Measurements from ENCODE around the gene EDNRA. TPM values are rescaled to one million over a fixed set of nuclear protein-coding genes. Genes with fewer than 3 reads are reported as not detected.

Gene EDNRA
- total and polyA plus RNA-seq, 8 donors: 0.58 to 24.6 (median 4.1) TPM; not detected in 1

- no peaks in the 10 kb centered on the region for H3K9me3 ChIP-seq
- no peak for DNase-seq
- H3K4me1 ChIP-seq: peaks cover 0 to 15% (median 11%) of the 10 kb centered on the region in 4 donors
- TF ChIP-seq POLR2AphosphoS5 (IDR thresholded peaks at IDR 0.05) (no peak), CTCF (IDR thresholded peaks at IDR 0.05) (no peak), EP300 (IDR thresholded peaks at IDR 0.05) (no peak), POLR2A (IDR thresholded peaks at IDR 0.05) (no peak)
- peaks cover 0 to 17% (median 5%) of the 10 kb centered on the region in 3 donors for H3K27me3 ChIP-seq
- H3K36me3 ChIP-seq: no peaks in the 10 kb centered on the region
- intact Hi-C loops (cut with DNase I; ENCODE audit: low total_unique reads): no loop called here
- 69 to 79% (median 72%) methylated on average over 11 of the region's 11 CpGs for WGBS, 5 donors
- H3K4me3 ChIP-seq: peak overlapping the region; percentile 51 to 70 (median 60)
- H3K27ac ChIP-seq: peak overlapping the region in 4 of 5 donors; percentile 68 to 86 (median 82)
Measured at GRCh38 chr4:147480502-147480890, 401 bp upstream of the EDNRA start.

- Histone ChIP-seq H3K4me3 (peak overlapping the region; percentile 51 to 70 (median 60)), H3K27me3 (peaks cover 0 to 17% (median 5%) of the 10 kb centered on the region in 3 donors), H3K27ac (peak overlapping the region; percentile 61 to 86 (median 77)), H3K4me1 (peaks cover 0 to 15% (median 11%) of the 10 kb centered on the region in 4 donors), H3K9me3 (no peaks in the 10 kb centered on the region), H3K36me3 (no peaks in the 10 kb centered on the region)
- WGBS, 5 donors: 3 to 8% (median 5%) methylated on average over 13 of the region's 13 CpGs
- intact Hi-C loops (cut with DNase I; ENCODE audit: low total_unique reads): no loop called here
- TF ChIP-seq CTCF (IDR thresholded peaks at IDR 0.05): no peak
- no peak for TF ChIP-seq POLR2AphosphoS5 (IDR thresholded peaks at IDR 0.05)
- no peak for TF ChIP-seq POLR2A (IDR thresholded peaks at IDR 0.05)
- no peak for TF ChIP-seq EP300 (IDR thresholded peaks at IDR 0.05)
- peak in 1 of 2 donors; percentile 36 for DNase-seq
Measured at GRCh38 chr4:147481577-147482109, 746 bp downstream of the EDNRA start.

GRCh38 chr4:147482281-147482680 lies 1.4 kb downstream of the EDNRA start:
- no peak for DNase-seq
- Histone ChIP-seq H3K36me3 (no peaks in the 10 kb centered on the region), H3K27ac (peak overlapping the region in 4 of 5 donors; percentile 24 to 86 (median 82)), H3K4me1 (peaks cover 0 to 15% (median 11%) of the 10 kb centered on the region in 4 donors), H3K4me3 (peak overlapping the region; percentile 51 to 70 (median 60)), H3K27me3 (peaks cover 0 to 17% (median 5%) of the 10 kb centered on the region in 3 donors), H3K9me3 (no peaks in the 10 kb centered on the region)
- intact Hi-C loops (cut with DNase I; ENCODE audit: low total_unique reads): no loop called here
- WGBS, 5 donors: 43 to 84% (median 63%) methylated on average over 2 of the region's 2 CpGs
- TF ChIP-seq POLR2A (IDR thresholded peaks at IDR 0.05): no peak
- TF ChIP-seq CTCF (IDR thresholded peaks at IDR 0.05): no peak
- no peak for TF ChIP-seq POLR2AphosphoS5 (IDR thresholded peaks at IDR 0.05)
- TF ChIP-seq EP300 (IDR thresholded peaks at IDR 0.05): no peak

- H3K27me3 ChIP-seq: peaks cover 0 to 17% (median 5%) of the 10 kb centered on the region in 3 donors
- DNase-seq: no peak
- H3K4me3 ChIP-seq: no peak overlapping the region
- no peak overlapping the region for H3K27ac ChIP-seq
- TF ChIP-seq CTCF (IDR thresholded peaks at IDR 0.05) (no peak), POLR2A (IDR thresholded peaks at IDR 0.05) (no peak), POLR2AphosphoS5 (IDR thresholded peaks at IDR 0.05) (no peak), EP300 (IDR thresholded peaks at IDR 0.05) (no peak)
- intact Hi-C loops (cut with DNase I; ENCODE audit: low total_unique reads): no loop called here
- H3K9me3 ChIP-seq: no peaks in the 10 kb centered on the region
- H3K36me3 ChIP-seq: no peaks in the 10 kb centered on the region
- peaks cover 0 to 15% (median 11%) of the 10 kb centered on the region in 4 donors for H3K4me1 ChIP-seq
- WGBS, 5 donors: 88 to 98% (median 94%) methylated on average over 2 of the region's 2 CpGs
Measured at GRCh38 chr4:147485167-147485566, 4.3 kb downstream of the EDNRA start.
